Fibroblast of skin of scalp (primary cell): Measurements from ENCODE around the gene FLVCR2.

Source experiments
- DNase-seq: peaks from one replicate; pipeline ENCODE4 v3.0.0-alpha.2; 2013

The FLVCR2 gene

GRCh38 chr14:75554482-75554881, 23.9 kb upstream of the FLVCR2 start:
- DNase-seq = peak; percentile 34

- DNase-seq = no peak
Observed at GRCh38 chr14:75558440-75558839, 20.0 kb upstream of the FLVCR2 start.

GRCh38 chr14:75559045-75559444, 19.4 kb upstream of the FLVCR2 start:
- DNase-seq = no peak

GRCh38 chr14:75559451-75560222, 18.8 kb upstream of the FLVCR2 start:
- DNase-seq = peak; percentile 18

- peak; percentile 50 for DNase-seq
Observed at GRCh38 chr14:75561013-75561432, 17.4 kb upstream of the FLVCR2 start.

- no peak for DNase-seq
Observed at GRCh38 chr14:75562089-75562488, 16.3 kb upstream of the FLVCR2 start.

GRCh38 chr14:75562489-75562888, 15.9 kb upstream of the FLVCR2 start:
- no peak for DNase-seq

- no peak for DNase-seq
Observed at GRCh38 chr14:75563931-75564330, 14.5 kb upstream of the FLVCR2 start.

- no peak for DNase-seq
Observed at GRCh38 chr14:75565056-75565455, 13.4 kb upstream of the FLVCR2 start.

- DNase-seq = no peak
Observed at GRCh38 chr14:75566321-75566720, 12.1 kb upstream of the FLVCR2 start.

- DNase-seq = no peak
Observed at GRCh38 chr14:75566752-75567151, 11.7 kb upstream of the FLVCR2 start.

- DNase-seq = no peak
Observed at GRCh38 chr14:75568140-75568539, 10.3 kb upstream of the FLVCR2 start.

GRCh38 chr14:75568791-75569190, 9.6 kb upstream of the FLVCR2 start:
- DNase-seq = no peak

GRCh38 chr14:75570797-75571196, 7.6 kb upstream of the FLVCR2 start:
- no peak for DNase-seq

GRCh38 chr14:75572104-75572503, 6.3 kb upstream of the FLVCR2 start:
- no peak for DNase-seq

GRCh38 chr14:75577090-75577489, 1.3 kb upstream of the FLVCR2 start:
- DNase-seq = no peak

GRCh38 chr14:75577729-75578101, 705 bp upstream of the FLVCR2 start:
- peak; percentile 70 for DNase-seq

- DNase-seq = peak; percentile 24
Observed at GRCh38 chr14:75578786-75579337, 442 bp downstream of the FLVCR2 start.

GRCh38 chr14:75579338-75579864, 981 bp downstream of the FLVCR2 start:
- no peak for DNase-seq

- no peak for DNase-seq
Observed at GRCh38 chr14:75579882-75580281, 1.5 kb downstream of the FLVCR2 start.

- DNase-seq = no peak
Observed at GRCh38 chr14:75587388-75587787, 9.0 kb downstream of the FLVCR2 start.

GRCh38 chr14:75589931-75590330, 11.5 kb downstream of the FLVCR2 start:
- no peak for DNase-seq

- DNase-seq = no peak
Observed at GRCh38 chr14:75591331-75591946, 13.0 kb downstream of the FLVCR2 start.
